HG02798 (cell line): Measurements from ENCODE around the gene HRH3.

Experiments used
- ATAC-seq: cut with Tn5 transposase; IDR thresholded peaks from one replicate; pipeline ENCODE4 v1.9.1; 2021; ENCODE audit warnings: mild to moderate bottlenecking; ENCODE audit not compliant: unreplicated experiment, poor library complexity

HRH3 gene

GRCh38 chr20:62217913-62218773, 1.9 kb downstream of the HRH3 start:
- no peak for ATAC-seq

DNA sequence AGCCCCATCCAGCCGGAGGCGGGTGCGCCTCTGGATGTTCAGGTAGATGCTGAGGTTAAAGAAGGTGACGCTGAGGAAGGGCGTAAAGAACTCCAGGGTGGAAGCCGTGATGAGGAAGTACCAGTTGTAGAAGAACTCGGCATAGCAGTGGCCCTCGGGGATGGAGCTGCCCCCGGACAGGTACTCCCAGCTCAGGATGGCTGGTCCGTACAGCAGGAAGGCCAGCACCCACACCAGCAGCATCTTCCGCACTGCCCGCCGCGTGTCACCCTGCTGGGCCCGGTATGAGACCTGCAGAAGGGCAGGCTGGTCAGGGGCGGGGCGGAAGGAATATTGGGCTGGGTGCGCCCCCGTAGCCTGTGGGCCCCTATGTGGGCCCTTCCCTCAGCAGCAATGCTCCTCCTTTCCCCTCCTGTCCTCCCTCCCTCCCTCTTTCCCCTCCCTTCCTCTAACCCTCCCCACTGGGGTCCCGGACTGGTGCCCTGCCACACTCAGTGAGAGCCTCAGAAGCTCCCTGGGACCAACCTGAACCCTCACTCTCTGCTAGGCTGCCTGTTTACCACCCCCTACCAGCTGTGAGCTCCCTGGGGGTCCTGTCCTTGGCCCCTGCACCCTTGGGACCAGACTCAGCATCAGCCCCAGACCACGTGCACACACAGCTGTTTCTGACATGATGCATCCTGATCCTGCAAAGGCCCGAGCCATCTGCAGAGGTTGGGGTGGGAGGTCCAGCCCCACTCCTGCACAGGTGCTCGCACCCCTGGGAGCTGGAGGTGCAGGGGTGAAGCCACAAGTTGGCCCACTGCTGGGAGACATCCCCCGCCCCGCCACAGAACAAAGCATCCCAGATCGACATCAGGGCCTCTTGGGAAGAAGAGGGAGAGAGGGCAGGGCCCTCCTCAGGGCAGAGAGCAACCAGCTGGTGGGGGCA, 3.2 kb downstream of the HRH3 start:
- ATAC-seq, result no peak

- ATAC-seq, result no peak
These were observed 4.0 kb downstream of the HRH3 start for GRCh38 chr20:62215991-62216635.

- ATAC-seq, result no peak
These were observed 4.8 kb downstream of the HRH3 start for GRCh38 chr20:62215020-62215990.

- no peak for ATAC-seq
These were observed 6.0 kb downstream of the HRH3 start for GRCh38 chr20:62214067-62214466.

- ATAC-seq, result no peak
These were observed 7.8 kb downstream of the HRH3 start for GRCh38 chr20:62212299-62212698.

DNA sequence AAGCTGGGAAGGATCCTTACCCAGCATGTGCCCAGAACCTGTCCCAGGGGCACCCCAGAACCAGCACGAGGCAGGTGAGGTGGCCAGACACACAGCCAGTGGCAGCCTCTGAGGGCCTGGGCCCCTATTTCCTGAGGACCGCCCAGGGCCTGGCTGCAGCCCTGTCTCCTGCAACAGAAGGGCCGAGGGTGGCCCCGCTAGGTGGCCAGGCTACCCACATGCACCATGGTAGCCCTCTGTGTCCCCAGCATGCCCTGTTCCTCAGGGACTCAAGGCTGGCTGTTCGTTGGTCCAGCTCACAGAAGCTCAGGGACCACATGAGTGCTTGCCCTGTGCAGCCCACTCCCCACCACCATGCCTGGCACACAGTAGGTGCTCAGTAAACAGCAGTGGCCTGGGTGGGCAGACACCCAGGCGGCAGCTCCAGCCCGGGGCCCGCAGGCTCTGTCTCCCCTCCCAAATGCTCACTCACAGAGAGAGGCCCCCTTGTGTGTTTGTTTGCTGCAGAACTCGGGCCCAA, 8.2 kb downstream of the HRH3 start:
- ATAC-seq, result no peak

GRCh38 chr20:62211216-62211615, 8.9 kb downstream of the HRH3 start:
- no peak for ATAC-seq

GRCh38 chr20:62210496-62210855, 9.6 kb downstream of the HRH3 start:
- ATAC-seq, result no peak

- ATAC-seq, result no peak
These were observed 10.1 kb downstream of the HRH3 start for GRCh38 chr20:62209850-62210495.

GRCh38 chr20:62208795-62209755, 11.0 kb downstream of the HRH3 start:
- ATAC-seq, result no peak

DNA sequence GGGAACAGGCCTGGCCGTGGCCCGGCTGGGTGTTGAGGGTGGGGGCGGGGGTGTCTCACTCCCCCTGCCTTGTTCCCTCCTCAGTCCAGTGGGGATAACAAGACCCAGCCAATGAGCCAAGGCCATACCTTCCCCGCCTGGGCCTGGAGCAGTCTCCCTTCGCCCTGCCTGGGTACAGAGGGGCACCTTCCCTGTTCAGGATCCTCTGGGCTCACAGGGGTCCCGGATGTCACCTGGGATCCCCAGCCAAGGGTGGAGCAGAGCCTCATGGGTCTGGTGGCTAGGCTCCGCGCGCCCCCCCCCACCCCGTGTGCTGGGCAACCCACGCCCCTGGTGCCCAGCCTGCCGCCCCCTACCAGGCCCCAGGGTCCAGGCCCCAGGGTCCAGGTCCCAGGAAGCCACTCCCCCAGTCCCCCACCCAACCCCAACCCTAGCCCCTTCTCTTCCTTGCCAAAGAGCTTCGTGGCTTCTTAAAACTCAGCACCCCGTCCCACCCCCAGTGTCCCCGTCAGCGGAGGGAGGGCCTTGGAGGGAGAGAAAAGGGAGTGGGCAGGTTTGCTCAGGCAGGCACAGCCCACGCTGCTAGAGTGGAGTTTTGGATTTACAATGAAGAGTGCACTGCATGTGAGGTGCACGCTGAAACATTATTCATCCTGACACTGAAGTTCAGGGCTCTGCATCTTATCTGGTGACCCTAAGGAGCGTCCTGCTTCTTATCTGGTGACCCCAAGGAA, 11.8 kb downstream of the HRH3 start:
- ATAC-seq, result no peak

DNA sequence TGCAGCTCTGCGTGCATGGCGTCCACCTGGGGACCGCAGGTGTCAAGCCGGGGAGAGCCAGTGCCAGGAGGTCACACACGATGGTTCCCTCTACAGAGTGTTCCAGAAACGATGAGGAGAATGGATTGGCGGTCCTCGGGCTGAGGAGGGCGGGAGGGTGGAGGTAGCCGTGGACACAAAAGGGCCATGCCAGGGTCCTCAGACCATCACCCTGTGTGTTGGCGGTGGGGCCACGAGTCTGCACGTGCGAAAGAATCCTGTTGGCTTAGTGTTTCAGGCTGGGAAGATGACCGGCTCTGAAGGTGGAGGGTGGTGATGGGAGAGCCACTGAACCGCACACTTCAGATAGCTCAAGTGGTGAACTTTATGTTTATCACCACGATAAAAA, 13.7 kb downstream of the HRH3 start:
- ATAC-seq, result no peak

DNA sequence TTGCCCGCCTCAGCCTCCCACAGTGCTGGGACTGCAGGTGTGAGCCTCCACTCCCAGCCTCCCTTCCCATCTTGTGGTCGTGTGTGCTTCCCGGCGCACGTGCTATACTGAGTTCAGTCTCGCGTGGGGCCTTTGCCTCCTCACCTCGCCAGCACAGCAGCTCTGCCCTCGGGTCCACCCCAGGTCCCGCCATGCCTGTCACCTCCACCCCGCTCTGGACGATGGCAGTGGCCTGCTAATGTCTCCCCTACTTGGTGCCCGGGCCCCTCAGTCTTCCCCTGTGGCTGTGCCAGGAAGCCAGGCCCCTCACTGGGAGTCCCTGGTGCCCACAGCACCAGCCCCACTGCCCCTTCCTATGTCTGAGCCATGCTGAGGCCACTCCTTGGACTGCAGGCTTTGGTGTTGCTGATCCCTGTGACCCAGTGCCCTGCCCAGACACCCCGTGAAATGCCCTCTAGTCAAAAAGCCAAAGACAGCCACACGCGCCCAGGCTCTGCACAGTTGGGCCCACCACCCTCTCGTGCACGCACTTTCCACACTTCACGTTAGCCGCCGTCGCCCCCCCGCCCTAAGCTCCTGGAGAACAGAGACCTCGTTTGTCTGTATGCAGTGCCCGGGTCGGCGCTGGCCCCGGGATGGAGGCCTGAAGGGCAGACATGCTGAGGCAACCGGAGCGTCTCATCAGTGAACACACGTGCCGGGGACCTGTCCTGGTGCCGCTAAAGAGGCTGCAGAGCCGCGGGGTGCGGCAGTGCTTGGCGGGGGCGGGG, 14.3 kb downstream of the HRH3 start:
- no peak for ATAC-seq

DNA sequence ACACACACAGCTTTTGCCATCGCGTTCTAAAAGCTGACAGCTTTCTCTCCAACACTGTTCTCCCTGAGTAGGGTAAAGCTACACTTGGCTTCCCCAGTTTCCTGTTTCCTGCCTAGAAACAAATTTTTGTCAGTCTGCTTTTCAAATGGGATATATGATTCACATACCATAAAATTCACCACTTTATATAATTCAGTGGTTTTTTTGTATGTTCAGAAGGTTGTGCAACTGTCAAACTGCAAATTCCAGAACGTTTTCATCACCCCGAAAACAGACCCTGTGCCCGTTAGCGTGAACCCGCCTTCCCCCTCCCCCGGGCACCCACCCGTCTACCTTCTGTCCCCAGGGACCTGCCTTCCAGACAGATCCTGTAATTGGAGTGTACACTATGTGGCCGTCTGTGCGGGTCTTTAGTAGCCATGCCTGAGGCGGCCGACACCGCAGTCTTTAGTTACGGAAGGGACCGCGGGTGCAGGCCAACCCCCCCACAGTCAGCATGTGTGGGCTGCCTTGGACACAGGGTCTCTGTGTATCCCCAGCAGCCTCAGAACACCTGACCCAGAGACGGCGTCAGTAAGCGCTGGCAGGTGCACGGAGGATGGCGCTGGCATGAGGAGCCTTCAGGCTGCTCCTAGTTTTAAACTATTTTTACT, 16.6 kb downstream of the HRH3 start:
- no peak for ATAC-seq
